ENCODE results near the gene CELA2A. TPM values are rescaled to one million over a fixed set of nuclear protein-coding genes. Genes with fewer than 3 reads are reported as not detected.
"Not testable (repeated sequence)": the region's sequence is repeated elsewhere in the genome, so short reads cannot be mapped to it uniquely, and the experiment has no call there.

The CELA2A gene
- total RNA-seq, 2 donors from 2014 or later = not detected

DNA sequence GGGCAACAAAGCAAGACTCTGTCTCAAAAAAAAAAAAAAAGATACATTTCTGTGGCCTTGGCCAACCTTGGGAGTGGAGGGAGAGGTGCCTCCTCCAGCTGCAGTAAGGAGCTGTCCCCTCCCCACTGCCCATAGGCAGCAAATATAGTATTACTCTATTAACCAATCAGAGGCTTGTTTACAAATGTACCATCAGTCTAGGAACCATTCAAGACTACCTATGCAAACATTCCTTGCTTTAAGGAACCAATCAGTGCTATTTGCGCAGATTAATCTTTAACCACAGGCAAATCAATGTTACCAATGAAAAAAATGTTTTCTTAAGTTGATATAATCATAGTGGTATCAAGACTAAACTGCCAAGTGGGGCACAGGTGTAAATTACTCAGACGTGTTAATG lies 1.1 kb downstream of the CELA2A start:
- H3K4me3 Mint-ChIP-seq = no peak overlapping the region
- no peak for DNase-seq
- no peaks in the 10 kb centered on the region for H3K4me1 ChIP-seq (ENCODE audit: control insufficient read depth, insufficient read depth, low read length)
- 88% methylated on average over 2 of the region's 2 CpGs; no CpG with 5 or more reads in 1 of the 2 experiments for WGBS, 2 experiments (ENCODE audit: insufficient coverage in 1 of 2, insufficient read length in 1 of 2)
- H3K36me3 Mint-ChIP-seq (ENCODE audit: low read depth) = no peaks in the 10 kb centered on the region
- H3K27ac Mint-ChIP-seq = no peak overlapping the region
- no peak overlapping the region for H3K9ac ChIP-seq (ENCODE audit: extremely low read depth, low read length, poor library complexity, severe bottlenecking)
- H3K4me1 Mint-ChIP-seq = peaks cover 13% of the 10 kb centered on the region
- H3K9me3 Mint-ChIP-seq = no peaks in the 10 kb centered on the region
- no peaks in the 10 kb centered on the region for H3K36me3 ChIP-seq (ENCODE audit: control insufficient read depth, insufficient read depth, low read length)
- no peaks in the 10 kb centered on the region for H3K27me3 Mint-ChIP-seq (ENCODE audit: insufficient read depth)
- H3K27me3 ChIP-seq (ENCODE audit: control insufficient read depth, insufficient read depth, low read length, poor library complexity, severe bottlenecking) = no peaks in the 10 kb centered on the region
- no peak overlapping the region for H3K27ac ChIP-seq (ENCODE audit: low read depth, low read length)
- no peaks in the 10 kb centered on the region for H3K9me3 ChIP-seq (ENCODE audit: control insufficient read depth, low read length)
- no peak overlapping the region for H3K4me3 ChIP-seq (ENCODE audit: low read length)
- TF ChIP-seq, protein P1, sequence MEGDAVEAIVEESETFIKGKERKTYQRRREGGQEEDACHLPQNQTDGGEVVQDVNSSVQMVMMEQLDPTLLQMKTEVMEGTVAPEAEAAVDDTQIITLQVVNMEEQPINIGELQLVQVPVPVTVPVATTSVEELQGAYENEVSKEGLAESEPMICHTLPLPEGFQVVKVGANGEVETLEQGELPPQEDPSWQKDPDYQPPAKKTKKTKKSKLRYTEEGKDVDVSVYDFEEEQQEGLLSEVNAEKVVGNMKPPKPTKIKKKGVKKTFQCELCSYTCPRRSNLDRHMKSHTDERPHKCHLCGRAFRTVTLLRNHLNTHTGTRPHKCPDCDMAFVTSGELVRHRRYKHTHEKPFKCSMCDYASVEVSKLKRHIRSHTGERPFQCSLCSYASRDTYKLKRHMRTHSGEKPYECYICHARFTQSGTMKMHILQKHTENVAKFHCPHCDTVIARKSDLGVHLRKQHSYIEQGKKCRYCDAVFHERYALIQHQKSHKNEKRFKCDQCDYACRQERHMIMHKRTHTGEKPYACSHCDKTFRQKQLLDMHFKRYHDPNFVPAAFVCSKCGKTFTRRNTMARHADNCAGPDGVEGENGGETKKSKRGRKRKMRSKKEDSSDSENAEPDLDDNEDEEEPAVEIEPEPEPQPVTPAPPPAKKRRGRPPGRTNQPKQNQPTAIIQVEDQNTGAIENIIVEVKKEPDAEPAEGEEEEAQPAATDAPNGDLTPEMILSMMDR (conservative IDR thresholded peaks at IDR 0.05) = no peak

DNA sequence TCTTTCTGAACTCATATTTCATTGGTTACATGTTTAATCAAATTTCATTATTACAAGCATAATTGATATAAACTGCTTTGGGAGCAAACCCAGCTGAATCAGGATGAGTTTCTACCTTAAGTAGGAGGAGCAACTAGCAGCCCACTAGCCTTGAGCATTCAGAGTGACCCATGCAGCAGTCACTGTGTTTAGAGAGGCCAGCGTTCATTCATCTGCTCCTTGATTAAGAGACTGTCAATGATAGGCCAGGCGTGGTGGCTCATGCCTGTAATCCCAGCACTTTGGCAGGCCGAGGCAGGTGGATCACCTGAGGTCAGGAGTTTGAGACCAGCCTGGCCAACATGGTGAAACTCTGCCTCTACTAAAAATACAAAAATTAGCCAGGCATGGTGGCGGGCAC lies 1.9 kb downstream of the CELA2A start:
- WGBS, 2 experiments (ENCODE audit: insufficient coverage in 1 of 2, insufficient read length in 1 of 2) = 80 to 86% methylated on average over 3 to 4 of the region's 4 CpGs
- not testable (repeated sequence) for H3K27ac Mint-ChIP-seq; DNase-seq; H3K4me1 ChIP-seq (ENCODE audit: control insufficient read depth, insufficient read depth, low read length); H3K9me3 ChIP-seq (ENCODE audit: control insufficient read depth, low read length); H3K4me3 Mint-ChIP-seq; H3K27me3 ChIP-seq (ENCODE audit: control insufficient read depth, insufficient read depth, low read length, poor library complexity, severe bottlenecking); H3K27me3 Mint-ChIP-seq (ENCODE audit: insufficient read depth); H3K4me3 ChIP-seq (ENCODE audit: low read length); H3K36me3 ChIP-seq (ENCODE audit: control insufficient read depth, insufficient read depth, low read length); H3K9ac ChIP-seq (ENCODE audit: extremely low read depth, low read length, poor library complexity, severe bottlenecking); H3K9me3 Mint-ChIP-seq; H3K27ac ChIP-seq (ENCODE audit: low read depth, low read length); H3K36me3 Mint-ChIP-seq (ENCODE audit: low read depth)
- peaks cover 13% of the 10 kb centered on the region for H3K4me1 Mint-ChIP-seq

DNA sequence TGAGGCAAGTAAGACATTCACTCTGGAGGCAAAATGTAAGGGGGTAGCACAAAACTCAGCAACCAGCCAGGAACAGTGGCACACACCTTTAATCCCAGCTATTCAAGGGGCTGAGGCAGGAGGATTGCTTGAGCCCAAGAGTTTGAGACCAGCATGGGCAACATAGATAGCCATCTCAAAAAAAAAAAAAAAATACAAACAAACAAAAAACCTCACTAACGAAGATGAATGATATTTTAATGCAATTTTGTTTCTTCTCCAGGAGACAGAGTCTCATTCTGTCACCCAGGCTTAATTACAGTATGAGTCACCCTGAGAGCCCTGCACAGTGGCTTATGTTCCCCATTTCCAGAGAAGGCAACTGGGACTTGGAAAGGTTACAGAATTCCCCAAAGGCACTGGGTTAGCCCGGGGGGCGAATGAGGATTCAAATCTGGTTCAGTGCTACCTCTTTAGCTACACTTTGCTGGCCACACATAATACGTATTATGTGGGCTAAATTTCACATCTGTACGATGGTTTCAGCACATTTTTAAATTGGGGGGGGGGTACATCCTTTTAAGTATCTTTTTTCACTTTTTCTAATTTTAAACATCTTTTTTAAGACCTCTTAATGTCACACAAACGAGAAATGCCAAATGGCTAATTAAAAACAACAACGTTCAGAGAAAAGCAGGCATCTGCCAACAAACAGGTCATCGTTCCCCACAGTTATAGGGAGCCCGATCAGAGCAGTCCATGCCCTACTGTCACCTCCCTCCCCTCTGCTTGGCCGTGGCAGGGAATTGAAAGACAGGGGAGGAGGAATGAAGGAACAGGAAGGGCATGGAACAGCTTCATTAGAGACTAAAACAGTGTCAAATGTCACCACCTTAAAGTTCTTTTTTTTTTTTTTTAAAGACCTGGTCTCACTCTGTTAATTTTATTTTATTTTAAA lies 3.5 kb downstream of the CELA2A start:
- 90 to 98% methylated on average over 8 to 9 of the region's 10 CpGs for WGBS, 2 experiments (ENCODE audit: insufficient coverage in 1 of 2, insufficient read length in 1 of 2)
- no peaks in the 10 kb centered on the region for H3K4me1 ChIP-seq (ENCODE audit: control insufficient read depth, insufficient read depth, low read length)
- no peak overlapping the region for H3K9ac ChIP-seq (ENCODE audit: extremely low read depth, low read length, poor library complexity, severe bottlenecking)
- H3K9me3 ChIP-seq (ENCODE audit: control insufficient read depth, low read length) = no peaks in the 10 kb centered on the region
- H3K36me3 ChIP-seq (ENCODE audit: control insufficient read depth, insufficient read depth, low read length) = no peaks in the 10 kb centered on the region
- no peak overlapping the region for H3K27ac ChIP-seq (ENCODE audit: low read depth, low read length)
- H3K36me3 Mint-ChIP-seq (ENCODE audit: low read depth) = no peaks in the 10 kb centered on the region
- H3K27ac Mint-ChIP-seq = no peak overlapping the region
- H3K4me3 Mint-ChIP-seq = no peak overlapping the region
- H3K4me3 ChIP-seq (ENCODE audit: low read length) = no peak overlapping the region
- no peak for DNase-seq
- peaks cover 15% of the 10 kb centered on the region for H3K4me1 Mint-ChIP-seq
- no peaks in the 10 kb centered on the region for H3K27me3 Mint-ChIP-seq (ENCODE audit: insufficient read depth)
- TF ChIP-seq, protein P1 (conservative IDR thresholded peaks at IDR 0.05) = no peak
- no peaks in the 10 kb centered on the region for H3K9me3 Mint-ChIP-seq
- H3K27me3 ChIP-seq (ENCODE audit: control insufficient read depth, insufficient read depth, low read length, poor library complexity, severe bottlenecking) = no peaks in the 10 kb centered on the region

Data from endodermal cell (in vitro differentiated cells).